Spleen (tissue), 11 donors: ENCODE measurements around the gene DNHD1. TPM values are rescaled to one million over a fixed set of nuclear protein-coding genes. Genes with fewer than 3 reads are reported as not detected.

Experiments used
- DNase-seq: peaks from one replicate; pipeline ENCODE4 v3.0.0-alpha.2; 2020
- H3K27ac ChIP-seq, 8 donors: fragments of 200-600 bp; sonication (generic) in 7 of 8; 1 replicate in 4 of 8; 2 replicates in 4 of 8; pipeline versions ENCODE4 v1.5.0 to v1.8.0; 2016 to 2021; ENCODE audit warnings: inconsistent platforms in 4 of 8, mild to moderate bottlenecking in 4 of 8, moderate library complexity in 1 of 8
- H3K27me3 ChIP-seq, 7 donors: fragments of 200-600 bp; sonication (generic) in 6 of 7; replicated peaks in 1 of 7; 1 replicate in 4 of 7; 2 replicates in 3 of 7; pipeline versions ENCODE4 v1.5.0 to v1.8.0; 2016 to 2021; ENCODE audit warnings: inconsistent platforms in 3 of 7, mild to moderate bottlenecking in 1 of 7
- H3K36me3 ChIP-seq, 6 donors: fragments of 200-600 bp; sonication (generic) in 5 of 6; 1 replicate in 4 of 6; 2 replicates in 2 of 6; pipeline versions ENCODE4 v1.5.0 to v1.8.0; 2016 to 2021; ENCODE audit warnings: inconsistent platforms in 2 of 6
- H3K4me1 ChIP-seq, 6 donors: fragments of 200-600 bp; sonication (generic) in 5 of 6; 1 replicate in 3 of 6; 2 replicates in 3 of 6; pipeline versions ENCODE4 v1.5.0 to v1.8.0; 2016 to 2021; ENCODE audit warnings: inconsistent platforms in 3 of 6
- H3K4me3 ChIP-seq, 8 donors: fragments of 200-600 bp; sonication (generic) in 7 of 8; 1 replicate in 4 of 8; 2 replicates in 4 of 8; pipeline versions ENCODE4 v1.5.0 to v1.8.0; 2016 to 2021; ENCODE audit warnings: inconsistent platforms in 4 of 8, mild to moderate bottlenecking in 4 of 8, moderate library complexity in 2 of 8
- H3K9me3 ChIP-seq, 8 donors: fragments of 200-600 bp; sonication (generic) in 7 of 8; 1 replicate in 4 of 8; 2 replicates in 4 of 8; pipeline versions ENCODE4 v1.5.0 to v1.8.0; 2016 to 2021; ENCODE audit warnings: inconsistent platforms in 4 of 8
- CTCF ChIP-seq, 11 experiments: fragments of 200-600 bp in 7 of 11; fragments of 450-650 bp in 4 of 11; sonication (generic) in 4 of 11; IDR thresholded peaks in 8 of 11; conservative IDR thresholded peaks in 3 of 11; 1 replicate in 7 of 11; 2 replicates in 4 of 11; pipeline versions ENCODE4 v1.4.0 to v1.8.0; 2016 to 2021; ENCODE audit warnings: antibody characterized with exemption in 11 of 11, inconsistent platforms in 4 of 11, mild to moderate bottlenecking in 1 of 11
- POLR2A ChIP-seq, 3 donors: fragments of 450-650 bp; IDR thresholded peaks; one replicate each; pipeline ENCODE4 v1.5.1; 2017; ENCODE audit warnings: antibody characterized with exemption in 3 of 3, mild to moderate bottlenecking in 1 of 3
- POLR2AphosphoS5 ChIP-seq, 3 donors: sonication (generic); formaldehyde crosslinking; IDR thresholded peaks; one replicate each; pipeline ENCODE4 v1.5.1; 2017; ENCODE audit warnings: antibody characterized with exemption in 3 of 3
- WGBS, 5 donors: extraction: QIAGEN DNeasy Blood & Tissue Kit in 3 of 5; methylation state at CpG; one replicate each; pipeline versions ENCODE4 v1.1.5 to v1.1.7; 2013 to 2018; 5-methylcytosine and 5-hydroxymethylcytosine counted together
- intact Hi-C: fragments of 100-400 bp; cut with DNase I; formaldehyde crosslinking; loops from one replicate; pipeline ENCODE4 v1.15.0; 2023; ENCODE audit warnings: low total_unique reads
- polyA plus RNA-seq, 3 donors: library from polyadenylated mRNA; stranded (reverse); fragments of 200-250 nt; gene quantifications; one replicate each; pipeline ENCODE4 v1.2.1, GENCODE V29; 2013
- total RNA-seq, 7 donors: library from RNA; depleted of rRNA in 3 of 7; stranded (reverse); fragments of >200 nt in 3 of 7; fragmentation: NEBNext Ultra II Directional in 4 of 7; extraction: Animal tissue kit (Norgen Biotek cat#: 25700) in 4 of 7; gene quantifications; one replicate each; pipeline versions ENCODE4 v1.1.0 to v1.2.1, GENCODE V29; 2016 to 2021
- donor health status: healthy with polysubstance abuse.
- donor health status: DM: no; HTN: no; CAD: no; lungs with moderate emphysema.
- donor health status: DM: no; HTN: no; CAD: no.
- donor health status: Bipolar disorder and iron deficiency.
- donor health status: healthy.
- donor health status: DM: no; HTN: no; CAD: no.
- donor health status: DM: yes; HTN: yes; CAD: no.

The DNHD1 gene
- total and polyA plus RNA-seq, 10 donors = 6.0 to 40.7 (median 25.8) TPM

- no peak overlapping the region for H3K4me3 ChIP-seq
- H3K4me1 ChIP-seq = no peaks in the 10 kb centered on the region
- no peaks in the 10 kb centered on the region for H3K9me3 ChIP-seq
- H3K36me3 ChIP-seq = peaks cover 0 to 19% (median 2%) of the 10 kb centered on the region in 6 donors
- intact Hi-C loops = no loop called here
- peak; percentile 35 for DNase-seq
- no peaks in the 10 kb centered on the region for H3K27me3 ChIP-seq
- WGBS, 5 donors = 87 to 96% (median 93%) methylated on average over 11 of the region's 11 CpGs
- no peak for TF ChIP-seq POLR2AphosphoS5 (IDR thresholded peaks at IDR 0.05)
- TF ChIP-seq CTCF (IDR thresholded peaks at IDR 0.05 in 8 of 11, conservative IDR thresholded peaks at IDR 0.05 in 3 of 11) = no peak
- TF ChIP-seq POLR2A (IDR thresholded peaks at IDR 0.05) = no peak
- H3K27ac ChIP-seq = no peak overlapping the region
These were observed 59.3 kb downstream of the DNHD1 start for GRCh38 chr11:6556139-6556949.

DNA sequence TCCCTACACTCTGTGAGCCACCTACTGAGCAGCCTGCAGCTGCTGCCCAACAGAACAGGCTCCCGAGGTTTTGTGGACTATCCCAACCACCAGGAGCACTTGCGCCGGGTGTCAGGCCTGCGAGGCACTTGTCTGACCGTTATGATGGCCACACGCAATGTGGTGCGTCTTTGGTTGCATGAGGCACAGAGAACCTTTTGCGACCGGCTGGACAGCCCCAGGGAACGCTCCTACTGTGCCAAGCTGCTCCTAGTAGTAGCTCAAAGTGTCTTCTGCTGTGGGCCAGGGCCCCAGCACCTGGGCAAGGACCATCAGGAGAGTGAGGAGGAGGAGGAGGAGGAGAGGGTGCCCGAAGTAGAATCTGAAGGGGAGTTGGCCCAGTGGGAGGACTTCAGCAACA is 60.0 kb downstream of the DNHD1 start:
- no peaks in the 10 kb centered on the region for H3K9me3 ChIP-seq
- H3K36me3 ChIP-seq = peaks cover 0 to 19% (median 2%) of the 10 kb centered on the region in 6 donors
- intact Hi-C loops = no loop called here
- H3K27me3 ChIP-seq = no peaks in the 10 kb centered on the region
- no peaks in the 10 kb centered on the region for H3K4me1 ChIP-seq
- TF ChIP-seq CTCF (IDR thresholded peaks at IDR 0.05 in 8 of 11, conservative IDR thresholded peaks at IDR 0.05 in 3 of 11) (no peak), POLR2A (IDR thresholded peaks at IDR 0.05) (no peak), POLR2AphosphoS5 (IDR thresholded peaks at IDR 0.05) (peak in 1 of 3 donors; percentile 20)
- no peak overlapping the region for H3K4me3 ChIP-seq
- H3K27ac ChIP-seq = no peak overlapping the region
- 92 to 97% (median 95%) methylated on average over 10 to 11 of the region's 11 CpGs for WGBS, 5 donors
- DNase-seq = peak; percentile 51

DNA sequence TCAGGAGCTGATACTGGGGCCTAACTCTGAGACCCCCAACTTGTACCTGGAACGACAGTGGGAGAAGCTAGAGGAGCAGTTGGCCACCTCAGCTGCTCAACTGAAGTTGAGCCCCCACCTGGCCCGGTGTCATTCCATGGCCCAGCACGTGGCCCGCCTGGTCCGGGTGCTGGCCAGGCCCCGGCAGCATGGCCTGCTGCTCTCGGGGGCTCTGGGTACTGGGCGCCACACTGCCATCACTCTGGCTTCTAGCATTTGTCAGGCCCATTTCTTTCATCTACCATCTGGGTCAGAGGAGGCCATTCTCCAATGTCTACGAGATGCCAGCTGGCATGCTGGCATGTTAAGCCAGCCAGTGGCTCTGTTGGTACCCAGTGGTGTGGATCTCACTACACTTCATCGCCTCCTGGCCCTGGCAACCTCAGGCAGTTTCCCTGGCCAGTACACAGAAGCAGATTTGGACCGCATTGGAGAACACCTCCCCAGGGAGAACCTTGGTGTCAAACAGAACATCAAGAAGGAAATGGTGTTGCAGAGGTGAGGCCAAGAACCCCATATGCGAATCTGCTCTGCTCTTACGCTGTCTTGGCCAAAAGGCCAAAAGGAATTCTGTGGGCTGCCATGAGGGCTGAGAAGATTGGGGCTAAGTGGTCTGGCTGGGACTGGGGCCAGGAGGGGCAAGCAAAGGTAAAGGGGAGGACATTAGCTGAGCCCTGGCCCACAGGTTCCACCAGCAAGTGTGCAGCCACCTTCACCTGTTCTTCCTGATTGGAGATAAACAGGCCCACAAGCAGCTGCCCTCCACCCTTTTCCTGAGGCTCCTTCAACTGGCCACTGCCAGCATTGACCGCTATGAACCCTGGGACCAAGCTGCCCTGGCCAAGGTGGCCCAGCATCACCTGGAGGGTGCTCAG is 60.9 kb downstream of the DNHD1 start:
- no peak overlapping the region for H3K4me3 ChIP-seq
- WGBS, 5 donors = 92 to 99% (median 95%) methylated on average over 12 to 14 of the region's 14 CpGs
- peak; percentile 53 for DNase-seq
- TF ChIP-seq POLR2A (IDR thresholded peaks at IDR 0.05) = no peak
- no peaks in the 10 kb centered on the region for H3K9me3 ChIP-seq
- H3K4me1 ChIP-seq = no peaks in the 10 kb centered on the region
- peaks cover 0 to 19% (median 3%) of the 10 kb centered on the region in 6 donors for H3K36me3 ChIP-seq
- intact Hi-C loops = no loop called here
- H3K27ac ChIP-seq = no peak overlapping the region
- H3K27me3 ChIP-seq = no peaks in the 10 kb centered on the region

DNA sequence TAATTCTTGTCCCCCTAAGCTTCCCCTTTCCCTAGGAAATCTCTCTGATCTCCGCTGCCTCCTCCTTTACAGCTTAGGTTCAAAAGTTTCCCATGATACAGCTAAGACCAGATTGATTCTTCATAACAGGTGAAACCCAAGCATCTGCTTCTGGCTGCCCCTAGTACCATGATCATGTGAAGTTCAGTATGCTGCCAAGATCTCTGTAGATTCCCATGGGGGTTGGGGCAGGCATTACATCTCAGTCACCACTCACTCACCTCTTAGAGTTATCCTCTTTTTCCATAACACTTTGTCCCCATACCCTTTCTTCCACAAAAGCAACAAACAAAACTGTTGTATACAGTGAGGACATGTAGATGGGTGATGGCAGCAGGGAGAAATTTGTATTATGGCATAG is 62.3 kb downstream of the DNHD1 start:
- H3K36me3 ChIP-seq = peaks cover 0 to 28% (median 3%) of the 10 kb centered on the region in 6 donors
- peaks cover 0 to 8% (median 2%) of the 10 kb centered on the region in 6 donors for H3K4me1 ChIP-seq
- H3K4me3 ChIP-seq = no peak overlapping the region
- no peak overlapping the region for H3K27ac ChIP-seq
- H3K9me3 ChIP-seq = no peaks in the 10 kb centered on the region
- WGBS, 5 donors = 85 to 100% (median 97%) methylated on average over 1 of the region's 1 CpG
- TF ChIP-seq POLR2AphosphoS5 (IDR thresholded peaks at IDR 0.05) (no peak), CTCF (IDR thresholded peaks at IDR 0.05 in 8 of 11, conservative IDR thresholded peaks at IDR 0.05 in 3 of 11) (no peak), POLR2A (IDR thresholded peaks at IDR 0.05) (no peak)
- intact Hi-C loops = no loop called here
- H3K27me3 ChIP-seq = no peaks in the 10 kb centered on the region
- DNase-seq = no peak
